PC-9 (cell line): Measurements from ENCODE around the gene ASTN2.

Experiments used
- EZH2 ChIP-seq: fragments of 200-600 bp; sonication (generic); IDR thresholded peaks from 2 replicates; pipeline ENCODE4 v1.8.0; 2017; ENCODE audit warnings: antibody characterized with exemption, low read depth
- TF ChIP-seq, protein P1 (sequence below): fragments of 200-600 bp; sonication (generic); conservative IDR thresholded peaks from 2 replicates; pipeline ENCODE4 v1.6.1; 2017; ENCODE audit warnings: mixed run types, antibody characterized with exemption, mild to moderate bottlenecking, moderate library complexity

DNA sequence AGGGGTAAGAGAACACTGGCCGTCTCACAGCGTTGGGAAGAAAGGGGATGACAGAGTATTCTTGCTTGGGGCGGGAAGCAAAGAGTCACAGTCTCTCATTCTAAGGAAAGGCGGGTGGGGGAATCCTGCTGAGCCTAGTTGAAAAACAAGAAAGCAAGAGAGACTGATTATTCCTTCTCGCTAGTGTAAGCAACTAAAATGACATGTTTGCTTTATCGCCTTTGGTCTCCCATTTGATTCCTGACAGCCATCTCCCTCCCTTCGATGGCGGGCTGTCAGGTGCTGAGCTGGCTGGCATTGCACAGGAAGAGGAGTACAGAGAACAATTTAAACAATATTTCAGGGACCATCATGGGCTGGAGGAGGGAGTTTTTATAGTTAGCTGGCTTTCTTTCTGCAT lies 331.3 kb downstream of the ASTN2 start:
- TF ChIP-seq, protein P1, sequence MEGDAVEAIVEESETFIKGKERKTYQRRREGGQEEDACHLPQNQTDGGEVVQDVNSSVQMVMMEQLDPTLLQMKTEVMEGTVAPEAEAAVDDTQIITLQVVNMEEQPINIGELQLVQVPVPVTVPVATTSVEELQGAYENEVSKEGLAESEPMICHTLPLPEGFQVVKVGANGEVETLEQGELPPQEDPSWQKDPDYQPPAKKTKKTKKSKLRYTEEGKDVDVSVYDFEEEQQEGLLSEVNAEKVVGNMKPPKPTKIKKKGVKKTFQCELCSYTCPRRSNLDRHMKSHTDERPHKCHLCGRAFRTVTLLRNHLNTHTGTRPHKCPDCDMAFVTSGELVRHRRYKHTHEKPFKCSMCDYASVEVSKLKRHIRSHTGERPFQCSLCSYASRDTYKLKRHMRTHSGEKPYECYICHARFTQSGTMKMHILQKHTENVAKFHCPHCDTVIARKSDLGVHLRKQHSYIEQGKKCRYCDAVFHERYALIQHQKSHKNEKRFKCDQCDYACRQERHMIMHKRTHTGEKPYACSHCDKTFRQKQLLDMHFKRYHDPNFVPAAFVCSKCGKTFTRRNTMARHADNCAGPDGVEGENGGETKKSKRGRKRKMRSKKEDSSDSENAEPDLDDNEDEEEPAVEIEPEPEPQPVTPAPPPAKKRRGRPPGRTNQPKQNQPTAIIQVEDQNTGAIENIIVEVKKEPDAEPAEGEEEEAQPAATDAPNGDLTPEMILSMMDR = no peak
- no peak for TF ChIP-seq EZH2
